SK-N-MC (cell line): ENCODE results near the gene AIF1L.

Experiments used
- EZH2 ChIP-seq: fragments of 200-600 bp; sonication (generic); IDR thresholded peaks from one replicate; pipeline ENCODE4 v1.6.1; 2017; ENCODE audit warnings: antibody characterized with exemption
- FOXP2 ChIP-seq: optimal IDR thresholded peaks from 2 replicates; pipeline ENCODE3; 2011; ENCODE audit warnings: mild to moderate bottlenecking, moderate library complexity; ENCODE audit not compliant: insufficient read depth; ENCODE audit errors: extremely low read length, control extremely low read depth

DNA sequence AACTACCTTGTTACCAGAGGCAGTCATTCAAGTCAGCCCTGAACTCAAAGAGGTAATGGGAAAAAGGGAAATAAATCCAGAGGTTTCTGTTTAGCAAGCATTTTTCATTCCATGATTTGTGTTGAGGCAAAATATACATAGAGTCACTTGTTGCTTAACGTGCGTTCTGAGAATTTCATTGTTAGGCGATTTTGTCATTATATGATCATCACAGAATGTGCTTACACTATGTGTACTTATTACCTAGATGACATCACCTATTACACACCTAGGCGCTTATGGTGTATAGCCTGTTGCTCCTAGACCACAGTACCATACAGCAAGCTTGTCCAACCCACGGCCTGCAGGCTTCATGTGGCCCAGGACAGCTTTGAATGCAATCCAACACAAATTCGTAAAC is 65.3 kb downstream of the AIF1L start:
- TF ChIP-seq FOXP2 (no peak), EZH2 (no peak)
